Measurements from ENCODE around the gene PAXIP1. TPM values are rescaled to one million over a fixed set of nuclear protein-coding genes. Genes with fewer than 3 reads are reported as not detected.

PAXIP1 gene
- total RNA-seq, 1 donor from 2014 or later: 16.7 TPM

- no peak overlapping the region for H3K27ac ChIP-seq
- no peak for TF ChIP-seq POLR2A (IDR thresholded peaks at IDR 0.05)
- no peak for TF ChIP-seq POLR2AphosphoS5 (IDR thresholded peaks at IDR 0.05; ENCODE audit: insufficient read depth in 1 of 2, low read depth in 1 of 2)
- no peak for TF ChIP-seq CTCF (IDR thresholded peaks at IDR 0.05)
- no peak overlapping the region for H3K4me3 ChIP-seq
- peaks cover 13% of the 10 kb centered on the region for H3K4me1 ChIP-seq
- no peak for DNase-seq (ENCODE audit: extremely low spot score in 2 of 2)
- H3K27me3 ChIP-seq: no peaks in the 10 kb centered on the region
- H3K9me3 ChIP-seq: no peaks in the 10 kb centered on the region
- intact Hi-C loops (cut with DNase I): loop anchor here (10.0 kb wide), 1 partner anchor 417 kb away; no protein-coding TSS in a partner anchor
- no peaks in the 10 kb centered on the region for H3K36me3 ChIP-seq
Measured at GRCh38 chr7:154918266-154918665, 84.7 kb downstream of the PAXIP1 start.

- intact Hi-C loops (cut with DNase I): loop anchor here (10.0 kb wide), 1 partner anchor 417 kb away; no protein-coding TSS in a partner anchor
- Histone ChIP-seq H3K4me1 (peaks cover 13% of the 10 kb centered on the region), H3K27ac (no peak overlapping the region)
Measured at GRCh38 chr7:154917808-154918160, 85.1 kb downstream of the PAXIP1 start.

GRCh38 chr7:154916856-154917807, 85.8 kb downstream of the PAXIP1 start:
- DNase-seq (ENCODE audit: extremely low spot score in 2 of 2): peak in 1 of 2 donors; percentile 77
- intact Hi-C loops (cut with DNase I): loop anchor here (10.0 kb wide), 1 partner anchor 418 kb away; no protein-coding TSS in a partner anchor
- H3K36me3 ChIP-seq: no peaks in the 10 kb centered on the region
- TF ChIP-seq POLR2A (IDR thresholded peaks at IDR 0.05) (no peak), CTCF (IDR thresholded peaks at IDR 0.05) (no peak)
- H3K4me1 ChIP-seq: peaks cover 13% of the 10 kb centered on the region
- H3K27ac ChIP-seq: no peak overlapping the region
- H3K4me3 ChIP-seq: no peak overlapping the region
- H3K9me3 ChIP-seq: no peaks in the 10 kb centered on the region
- no peaks in the 10 kb centered on the region for H3K27me3 ChIP-seq

More at GRCh38 chr7:154917808-154918160, 85.1 kb downstream of the PAXIP1 start:
- DNase-seq (ENCODE audit: extremely low spot score in 2 of 2): peak in 1 of 2 donors; percentile 81
- Histone ChIP-seq H3K9me3 (no peaks in the 10 kb centered on the region), H3K27me3 (no peaks in the 10 kb centered on the region), H3K36me3 (no peaks in the 10 kb centered on the region), H3K4me3 (no peak overlapping the region)
- TF ChIP-seq POLR2AphosphoS5 (IDR thresholded peaks at IDR 0.05; ENCODE audit: insufficient read depth in 1 of 2, low read depth in 1 of 2) (no peak), POLR2A (IDR thresholded peaks at IDR 0.05) (no peak), CTCF (IDR thresholded peaks at IDR 0.05) (no peak)

- intact Hi-C loops (cut with DNase I): loop anchor here (10.0 kb wide), 1 partner anchor 418 kb away; no protein-coding TSS in a partner anchor
- no peak for TF ChIP-seq CTCF (IDR thresholded peaks at IDR 0.05)
- no peak for TF ChIP-seq POLR2A (IDR thresholded peaks at IDR 0.05)
- TF ChIP-seq POLR2AphosphoS5 (IDR thresholded peaks at IDR 0.05; ENCODE audit: insufficient read depth in 1 of 2, low read depth in 1 of 2): no peak
- Histone ChIP-seq H3K4me3 (no peak overlapping the region), H3K36me3 (no peaks in the 10 kb centered on the region), H3K4me1 (peaks cover 13% of the 10 kb centered on the region), H3K27me3 (no peaks in the 10 kb centered on the region), H3K9me3 (no peaks in the 10 kb centered on the region), H3K27ac (no peak overlapping the region)
- DNase-seq (ENCODE audit: extremely low spot score in 2 of 2): peak in 1 of 2 donors; percentile 95
Measured at GRCh38 chr7:154916381-154916780, 86.5 kb downstream of the PAXIP1 start.

- no peak for TF ChIP-seq CTCF (IDR thresholded peaks at IDR 0.05)
- TF ChIP-seq POLR2A (IDR thresholded peaks at IDR 0.05): no peak
- no peak for TF ChIP-seq POLR2AphosphoS5 (IDR thresholded peaks at IDR 0.05; ENCODE audit: insufficient read depth in 1 of 2, low read depth in 1 of 2)
- no peaks in the 10 kb centered on the region for H3K36me3 ChIP-seq
- H3K4me1 ChIP-seq: peaks cover 13% of the 10 kb centered on the region
- H3K27me3 ChIP-seq: no peaks in the 10 kb centered on the region
- H3K4me3 ChIP-seq: no peak overlapping the region
- H3K9me3 ChIP-seq: no peaks in the 10 kb centered on the region
- peak in 1 of 2 donors; percentile 84 for DNase-seq (ENCODE audit: extremely low spot score in 2 of 2)
- H3K27ac ChIP-seq: no peak overlapping the region
- intact Hi-C loops (cut with DNase I): loop anchor here (10.0 kb wide), 1 partner anchor 419 kb away; no protein-coding TSS in a partner anchor
Measured at GRCh38 chr7:154915600-154915999, 87.3 kb downstream of the PAXIP1 start.

Measured in vagina (tissue), 2 donors.